HepG2 (cell line): ENCODE results near the gene RBBP5. TPM values are rescaled to one million over a fixed set of nuclear protein-coding genes. Genes with fewer than 3 reads are reported as not detected.
A peak's percentile ranks its signal among the peaks of the same experiment; 100 is the strongest.

ENCODE experiments used
- DNMT1 ChIP-seq: sonication (generic); formaldehyde crosslinking; IDR thresholded peaks from 2 replicates; pipeline ENCODE4 v1.5.1; 2020; ENCODE audit warnings: mild to moderate bottlenecking, missing genetic modification reagents
- HDAC1 ChIP-seq: sonication (generic); formaldehyde crosslinking; IDR thresholded peaks from 2 replicates; pipeline ENCODE4 v1.5.1; 2020; ENCODE audit warnings: mild to moderate bottlenecking, missing genetic modification reagents
- MIER2 ChIP-seq: IDR thresholded peaks from 2 replicates; pipeline ENCODE4 v1.6.1; 2016; ENCODE audit warnings: missing biosample characterization, missing genetic modification reagents
- MNT ChIP-seq: fragments of 450-650 bp; IDR thresholded peaks from 2 replicates; pipeline ENCODE4 v1.6.1; 2016
- NFIC ChIP-seq: IDR thresholded peaks from 2 replicates; pipeline ENCODE4 v1.6.1; 2012; ENCODE audit warnings: mild to moderate bottlenecking, low read length, inconsistent platforms
- POGK ChIP-seq: sonication (generic); formaldehyde crosslinking; conservative IDR thresholded peaks from 2 replicates; pipeline ENCODE4 v1.8.0; 2022; ENCODE audit warnings: mild to moderate bottlenecking, moderate library complexity, missing genetic modification reagents
- RELA ChIP-seq: sonication (generic); formaldehyde crosslinking; IDR thresholded peaks from 2 replicates; pipeline ENCODE4 v1.4.0; 2020; ENCODE audit warnings: missing genetic modification reagents
- SAP130 ChIP-seq: IDR thresholded peaks from 2 replicates; pipeline ENCODE4 v1.6.1; 2016; ENCODE audit warnings: low read depth
- SOX5 ChIP-seq: IDR thresholded peaks from 2 replicates; pipeline ENCODE4 v1.6.1; 2016; ENCODE audit warnings: borderline replicate concordance
- ZNF660 ChIP-seq: sonication (generic); formaldehyde crosslinking; IDR thresholded peaks from 2 replicates; pipeline ENCODE4 v1.5.1; 2020; ENCODE audit warnings: mild to moderate bottlenecking, low read depth, missing genetic modification reagents, borderline replicate concordance
- ZNF737 ChIP-seq: sonication (generic); formaldehyde crosslinking; IDR thresholded peaks from 2 replicates; pipeline ENCODE4 v1.5.0; 2020; ENCODE audit warnings: missing genetic modification reagents, mild to moderate bottlenecking, borderline replicate concordance
- polyA plus RNA-seq, 8 experiments: library from polyadenylated mRNA; depleted of rRNA in 3 of 8; stranded (reverse) in 7 of 8; unstranded in 1 of 8; fragments of >200 nt; fragmentation: Illumina TruSeq in 4 of 8; extraction: Trizol in 4 of 8; gene quantifications; 2 replicates each; pipeline versions ENCODE4 v1.2.1 to v1.2.3, GENCODE V29; 2011 to 2016; ENCODE audit warnings: low read depth in 4 of 8, missing spikeins in 1 of 8, mixed read lengths in 1 of 8; ENCODE audit not compliant: insufficient read depth in 1 of 8
- total RNA-seq, 5 experiments: library from RNA; depleted of rRNA; stranded (reverse); fragments of >200 nt; fragmentation: Illumina TruSeq; extraction: Trizol; gene quantifications; 2 replicates each; pipeline ENCODE4 v1.2.3, GENCODE V29; 2016; ENCODE audit warnings: low read depth in 1 of 5
- TF ChIP-seq, protein P1 (sequence below): sonication (generic); formaldehyde crosslinking; IDR thresholded peaks from 2 replicates; pipeline ENCODE4 v1.5.0; 2020; ENCODE audit warnings: mild to moderate bottlenecking, missing genetic modification reagents, borderline replicate concordance

The RBBP5 gene
- total and polyA plus RNA-seq, 2 of the 13 experiments (the other 11 are each of a cell fraction or from before 2014, with no cell fraction given): 6.6 to 17.1 TPM

DNA sequence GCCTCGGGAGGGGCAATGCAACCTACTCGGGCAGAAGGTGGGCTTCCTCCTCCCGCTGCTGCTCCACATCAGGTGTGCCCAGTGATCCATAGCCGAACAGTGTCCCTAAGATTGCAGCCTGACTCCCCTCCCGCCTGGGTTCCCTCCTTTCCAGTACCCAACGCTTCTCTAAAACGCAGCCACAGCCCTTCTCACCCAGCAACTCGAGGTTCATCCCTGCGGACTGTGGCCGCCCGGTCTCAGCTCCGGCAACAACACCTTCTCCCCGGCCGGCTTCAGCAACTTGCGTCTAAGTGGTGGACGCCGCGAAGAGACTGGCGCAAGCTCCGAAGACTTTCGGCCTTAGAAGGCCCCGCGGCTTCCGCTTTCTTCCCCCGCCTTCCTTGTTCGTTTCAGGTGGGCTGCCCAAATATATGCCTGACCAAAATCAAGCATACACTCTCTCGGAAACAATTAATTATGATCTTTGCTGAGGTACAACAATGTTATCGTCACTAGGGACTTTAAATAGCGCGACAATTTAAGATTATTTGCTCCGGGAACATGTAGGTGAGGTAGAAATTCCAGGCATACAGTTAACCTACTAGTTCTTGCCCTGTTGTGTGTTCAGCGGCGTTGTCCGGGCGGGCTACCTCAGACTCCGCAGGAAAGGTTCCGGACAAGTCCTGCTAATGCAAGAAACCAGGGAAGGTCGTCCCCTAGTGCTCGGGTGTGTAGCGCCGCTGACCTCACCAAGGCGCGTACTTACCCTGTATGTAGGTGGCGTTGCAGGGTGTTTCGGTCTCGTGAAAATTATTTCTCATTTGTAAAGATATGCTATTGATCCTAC lies at the start of gene RBBP5 (continued):
- TF ChIP-seq, protein P1, sequence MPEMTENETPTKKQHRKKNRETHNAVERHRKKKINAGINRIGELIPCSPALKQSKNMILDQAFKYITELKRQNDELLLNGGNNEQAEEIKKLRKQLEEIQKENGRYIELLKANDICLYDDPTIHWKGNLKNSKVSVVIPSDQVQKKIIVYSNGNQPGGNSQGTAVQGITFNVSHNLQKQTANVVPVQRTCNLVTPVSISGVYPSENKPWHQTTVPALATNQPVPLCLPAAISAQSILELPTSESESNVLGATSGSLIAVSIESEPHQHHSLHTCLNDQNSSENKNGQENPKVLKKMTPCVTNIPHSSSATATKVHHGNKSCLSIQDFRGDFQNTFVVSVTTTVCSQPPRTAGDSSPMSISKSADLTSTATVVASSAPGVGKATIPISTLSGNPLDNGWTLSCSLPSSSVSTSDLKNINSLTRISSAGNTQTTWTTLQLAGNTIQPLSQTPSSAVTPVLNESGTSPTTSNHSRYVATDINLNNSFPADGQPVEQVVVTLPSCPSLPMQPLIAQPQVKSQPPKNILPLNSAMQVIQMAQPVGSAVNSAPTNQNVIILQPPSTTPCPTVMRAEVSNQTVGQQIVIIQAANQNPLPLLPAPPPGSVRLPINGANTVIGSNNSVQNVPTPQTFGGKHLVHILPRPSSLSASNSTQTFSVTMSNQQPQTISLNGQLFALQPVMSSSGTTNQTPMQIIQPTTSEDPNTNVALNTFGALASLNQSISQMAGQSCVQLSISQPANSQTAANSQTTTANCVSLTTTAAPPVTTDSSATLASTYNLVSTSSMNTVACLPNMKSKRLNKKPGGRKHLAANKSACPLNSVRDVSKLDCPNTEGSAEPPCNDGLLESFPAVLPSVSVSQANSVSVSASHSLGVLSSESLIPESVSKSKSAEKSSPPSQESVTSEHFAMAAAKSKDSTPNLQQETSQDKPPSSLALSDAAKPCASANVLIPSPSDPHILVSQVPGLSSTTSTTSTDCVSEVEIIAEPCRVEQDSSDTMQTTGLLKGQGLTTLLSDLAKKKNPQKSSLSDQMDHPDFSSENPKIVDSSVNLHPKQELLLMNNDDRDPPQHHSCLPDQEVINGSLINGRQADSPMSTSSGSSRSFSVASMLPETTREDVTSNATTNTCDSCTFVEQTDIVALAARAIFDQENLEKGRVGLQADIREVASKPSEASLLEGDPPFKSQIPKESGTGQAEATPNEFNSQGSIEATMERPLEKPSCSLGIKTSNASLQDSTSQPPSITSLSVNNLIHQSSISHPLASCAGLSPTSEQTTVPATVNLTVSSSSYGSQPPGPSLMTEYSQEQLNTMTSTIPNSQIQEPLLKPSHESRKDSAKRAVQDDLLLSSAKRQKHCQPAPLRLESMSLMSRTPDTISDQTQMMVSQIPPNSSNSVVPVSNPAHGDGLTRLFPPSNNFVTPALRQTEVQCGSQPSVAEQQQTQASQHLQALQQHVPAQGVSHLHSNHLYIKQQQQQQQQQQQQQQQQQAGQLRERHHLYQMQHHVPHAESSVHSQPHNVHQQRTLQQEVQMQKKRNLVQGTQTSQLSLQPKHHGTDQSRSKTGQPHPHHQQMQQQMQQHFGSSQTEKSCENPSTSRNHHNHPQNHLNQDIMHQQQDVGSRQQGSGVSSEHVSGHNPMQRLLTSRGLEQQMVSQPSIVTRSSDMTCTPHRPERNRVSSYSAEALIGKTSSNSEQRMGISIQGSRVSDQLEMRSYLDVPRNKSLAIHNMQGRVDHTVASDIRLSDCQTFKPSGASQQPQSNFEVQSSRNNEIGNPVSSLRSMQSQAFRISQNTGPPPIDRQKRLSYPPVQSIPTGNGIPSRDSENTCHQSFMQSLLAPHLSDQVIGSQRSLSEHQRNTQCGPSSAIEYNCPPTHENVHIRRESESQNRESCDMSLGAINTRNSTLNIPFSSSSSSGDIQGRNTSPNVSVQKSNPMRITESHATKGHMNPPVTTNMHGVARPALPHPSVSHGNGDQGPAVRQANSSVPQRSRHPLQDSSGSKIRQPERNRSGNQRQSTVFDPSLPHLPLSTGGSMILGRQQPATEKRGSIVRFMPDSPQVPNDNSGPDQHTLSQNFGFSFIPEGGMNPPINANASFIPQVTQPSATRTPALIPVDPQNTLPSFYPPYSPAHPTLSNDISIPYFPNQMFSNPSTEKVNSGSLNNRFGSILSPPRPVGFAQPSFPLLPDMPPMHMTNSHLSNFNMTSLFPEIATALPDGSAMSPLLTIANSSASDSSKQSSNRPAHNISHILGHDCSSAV (CRISPR knock-in tag): no peak
- TF ChIP-seq ZNF660 (CRISPR knock-in tag) (no peak), DNMT1 (CRISPR knock-in tag) (peak; percentile 84; the same call in 1 of the 2 replicates), POGK (CRISPR knock-in tag) (peak; percentile 76; the same call in 1 of the 2 replicates), HDAC1 (CRISPR knock-in tag) (peak; percentile 92), SAP130 (CRISPR knock-in tag) (peak; percentile 94), MNT (peak; percentile 31; the same call in 1 of the 2 replicates), ZNF737 (CRISPR knock-in tag) (no peak; the same call in 1 of the 2 replicates), NFIC (peak; percentile 88), MIER2 (CRISPR knock-in tag) (peak; percentile 79), RELA (no peak), SOX5 (peak; percentile 43; the same call in 1 of the 2 replicates)
